IPS-11a (cell line): Measurements from ENCODE around the gene ITPK1.
"Not testable (repeated sequence)": the region's sequence is repeated elsewhere in the genome, so short reads cannot be mapped to it uniquely, and the experiment has no call there.

ENCODE experiments used
- H3K4me3 ChIP-seq: one replicate; pipeline ENCODE4 v1.5.1; 2013; ENCODE audit warnings: low read depth, low read length, control low read depth

ITPK1 gene

GRCh38 chr14:93062013-93062412, 53.7 kb downstream of the ITPK1 start:
- H3K4me3 ChIP-seq: not testable (repeated sequence)

- no peak overlapping the region for H3K4me3 ChIP-seq
Observed at GRCh38 chr14:93061380-93062012, 54.2 kb downstream of the ITPK1 start.

GRCh38 chr14:93060841-93061240, 54.9 kb downstream of the ITPK1 start:
- H3K4me3 ChIP-seq: no peak overlapping the region

- no peak overlapping the region for H3K4me3 ChIP-seq
Observed at GRCh38 chr14:93059917-93060545, 55.7 kb downstream of the ITPK1 start.

- H3K4me3 ChIP-seq: no peak overlapping the region
Observed at GRCh38 chr14:93059260-93059659, 56.5 kb downstream of the ITPK1 start.

GRCh38 chr14:93057586-93058280, 58.0 kb downstream of the ITPK1 start:
- no peak overlapping the region for H3K4me3 ChIP-seq

- H3K4me3 ChIP-seq: no peak overlapping the region
Observed at GRCh38 chr14:93056840-93057585, 58.7 kb downstream of the ITPK1 start.

GRCh38 chr14:93056166-93056839, 59.4 kb downstream of the ITPK1 start:
- no peak overlapping the region for H3K4me3 ChIP-seq

- H3K4me3 ChIP-seq: no peak overlapping the region
Observed at GRCh38 chr14:93055651-93056115, 60.0 kb downstream of the ITPK1 start.

- no peak overlapping the region for H3K4me3 ChIP-seq
Observed at GRCh38 chr14:93054876-93055275, 60.8 kb downstream of the ITPK1 start.

- H3K4me3 ChIP-seq: no peak overlapping the region
Observed at GRCh38 chr14:93054006-93054405, 61.7 kb downstream of the ITPK1 start.

- no peak overlapping the region for H3K4me3 ChIP-seq
Observed at GRCh38 chr14:93051600-93052546, 63.9 kb downstream of the ITPK1 start.

GRCh38 chr14:93050761-93051160, 65.0 kb downstream of the ITPK1 start:
- no peak overlapping the region for H3K4me3 ChIP-seq

- H3K4me3 ChIP-seq: no peak overlapping the region
Observed at GRCh38 chr14:93049867-93050331, 65.8 kb downstream of the ITPK1 start.

GRCh38 chr14:93049315-93049714, 66.4 kb downstream of the ITPK1 start:
- H3K4me3 ChIP-seq: no peak overlapping the region

- H3K4me3 ChIP-seq: no peak overlapping the region
Observed at GRCh38 chr14:93048843-93049242, 66.9 kb downstream of the ITPK1 start.

- no peak overlapping the region for H3K4me3 ChIP-seq
Observed at GRCh38 chr14:93047661-93048060, 68.1 kb downstream of the ITPK1 start.

- no peak overlapping the region for H3K4me3 ChIP-seq
Observed at GRCh38 chr14:93047157-93047556, 68.6 kb downstream of the ITPK1 start.

GRCh38 chr14:93046705-93047050, 69.0 kb downstream of the ITPK1 start:
- H3K4me3 ChIP-seq: no peak overlapping the region
